Endothelial cell of umbilical vein (primary cell): ENCODE measurements around the gene ASB8. TPM values are rescaled to one million over a fixed set of nuclear protein-coding genes. Genes with fewer than 3 reads are reported as not detected.

ENCODE experiments used
- BruUV-seq: library from RNA; stranded (reverse); fragments of 400-500 nt; replicated peaks from 2 replicates; lab custom pipeline; 2021; lab: Mats Ljungman, UMichigan
- CTCF ChIA-PET: fragments of 300-600, 350-600 bp; sonication (Branson Sonifier 250); formaldehyde crosslinking; loops from one replicate; lab custom pipeline; 2021; ENCODE audit warnings: antibody characterized with exemption, inconsistent platforms; lab: Charles Lee
- POLR2A ChIA-PET: fragments of 300-600, 350-600 bp; sonication (Branson Sonifier 250); formaldehyde crosslinking; loops from one replicate; lab custom pipeline; 2021; ENCODE audit warnings: antibody characterized with exemption, inconsistent platforms; lab: Charles Lee
- DNase-seq: peaks from one replicate; pipeline ENCODE4 v3.0.0-alpha.2; 2011; ENCODE audit warnings: low read depth, low spot score
- FAIRE-seq: peaks from 2 replicates; lab custom pipeline; 2011; peaks lifted over from hg19 to GRCh38; lab: Jason Lieb, UNC
- H2AFZ ChIP-seq: 2 replicates; pipeline ENCODE4 v1.6.0; 2012; ENCODE audit warnings: low read depth, low read length, control low read depth, inconsistent platforms
- H3K27ac ChIP-seq: 2 replicates; pipeline ENCODE4 v1.5.1; 2011; ENCODE audit warnings: low read depth, mild to moderate bottlenecking, control low read depth, low read length, moderate library complexity; ENCODE audit not compliant: insufficient read depth
- H3K27me3 ChIP-seq, 2 experiments: 2 replicates each; pipeline versions ENCODE4 v1.6.0 to v1.6.1; 2011; ENCODE audit warnings: low read length in 2 of 2, mixed read lengths in 1 of 2; ENCODE audit not compliant: control insufficient read depth in 2 of 2, insufficient read depth in 2 of 2
- H3K36me3 ChIP-seq, 2 experiments: 2 replicates in 1 of 2; 3 replicates in 1 of 2; pipeline ENCODE4 v1.5.1; 2011; ENCODE audit warnings: low read length in 2 of 2, mild to moderate bottlenecking in 1 of 2, moderate library complexity in 1 of 2; ENCODE audit not compliant: control insufficient read depth in 2 of 2, insufficient read depth in 2 of 2; ENCODE audit errors: extremely low read depth in 1 of 2
- H3K4me1 ChIP-seq: 3 replicates; pipeline ENCODE4 v1.5.1; 2011; ENCODE audit warnings: mild to moderate bottlenecking, low read length; ENCODE audit not compliant: control insufficient read depth, insufficient read depth; ENCODE audit errors: extremely low read depth
- H3K4me2 ChIP-seq: 2 replicates; pipeline ENCODE4 v1.6.1; 2011; ENCODE audit warnings: low read length, control low read depth, mixed read lengths; ENCODE audit not compliant: insufficient read depth
- H3K4me3 ChIP-seq, 3 experiments: fragments of 200-600 bp in 1 of 3; sonication (generic), shearing (Covaris generic) in 1 of 3; replicated peaks in 1 of 3; 2 replicates each; pipeline ENCODE4 v1.5.1; 2011 to 2016; ENCODE audit warnings: control low read depth in 3 of 3, low read length in 3 of 3, mild to moderate bottlenecking in 2 of 3, inconsistent platforms in 1 of 3, low read depth in 1 of 3, moderate library complexity in 1 of 3; ENCODE audit not compliant: insufficient read depth in 1 of 3
- H3K79me2 ChIP-seq: 2 replicates; pipeline ENCODE4 v1.6.0; 2012; ENCODE audit warnings: low read length, inconsistent platforms; ENCODE audit not compliant: control insufficient read depth, insufficient read depth
- H3K9ac ChIP-seq: replicated peaks from 2 replicates; pipeline ENCODE3; 2011; ENCODE audit warnings: low read length, control low read depth; ENCODE audit not compliant: insufficient read depth; ENCODE audit errors: extremely low read depth
- H3K9me1 ChIP-seq: replicated peaks from 3 replicates; pipeline ENCODE4 v1.6.0; 2011; ENCODE audit warnings: mild to moderate bottlenecking, low read length; ENCODE audit not compliant: control insufficient read depth, insufficient read depth; ENCODE audit errors: extremely low read depth
- H3K9me3 ChIP-seq: replicated peaks from 2 replicates; pipeline ENCODE4 v1.5.1; 2012; ENCODE audit warnings: low read length, inconsistent platforms; ENCODE audit not compliant: control insufficient read depth, insufficient read depth
- H4K20me1 ChIP-seq: replicated peaks from 2 replicates; pipeline ENCODE3; 2011; ENCODE audit warnings: mild to moderate bottlenecking, low read length; ENCODE audit not compliant: control insufficient read depth, insufficient read depth; ENCODE audit errors: extremely low read depth
- CTCF ChIP-seq, 2 donors: IDR thresholded peaks; 1 replicate in 1 of 2; 2 replicates in 1 of 2; pipeline ENCODE4 v1.5.1; 2011; ENCODE audit warnings: low read length in 2 of 2, mild to moderate bottlenecking in 2 of 2, moderate library complexity in 2 of 2, control low read depth in 1 of 2, inconsistent platforms in 1 of 2, low read depth in 1 of 2; ENCODE audit not compliant: insufficient read depth in 1 of 2; ENCODE audit errors: extremely low read depth in 1 of 2
- EZH2 ChIP-seq: IDR thresholded peaks from 2 replicates; pipeline ENCODE4 v1.6.1; 2012; ENCODE audit warnings: borderline replicate concordance, low read depth, mild to moderate bottlenecking, moderate library complexity, low read length, inconsistent platforms; ENCODE audit not compliant: severe bottlenecking
- FOS ChIP-seq: IDR thresholded peaks from 2 replicates; pipeline ENCODE4 v1.6.1; 2011; ENCODE audit warnings: mild to moderate bottlenecking, low read length, moderate library complexity, borderline replicate concordance; ENCODE audit not compliant: insufficient read depth
- GATA2 ChIP-seq: IDR thresholded peaks from 2 replicates; pipeline ENCODE4 v1.7.0; 2011; ENCODE audit warnings: low read depth, mild to moderate bottlenecking, moderate library complexity, mixed read lengths, low read length; ENCODE audit not compliant: insufficient read length, insufficient read depth
- JUN ChIP-seq: IDR thresholded peaks from 2 replicates; pipeline ENCODE4 v1.6.1; 2011; ENCODE audit warnings: borderline replicate concordance, low read depth; ENCODE audit not compliant: insufficient read length, insufficient read depth
- MYC ChIP-seq: IDR thresholded peaks from one replicate; pipeline ENCODE4 v1.6.1; 2011; ENCODE audit warnings: mild to moderate bottlenecking, low read depth, low read length
- POLR2A ChIP-seq: IDR thresholded peaks from 2 replicates; pipeline ENCODE4 v1.6.1; 2012; ENCODE audit warnings: low read depth, mild to moderate bottlenecking, control low read depth, low read length
- POLR2AphosphoS5 ChIP-seq: IDR thresholded peaks from 2 replicates; pipeline ENCODE4 v1.6.1; 2012; ENCODE audit warnings: low read depth, mild to moderate bottlenecking, control low read depth, low read length, moderate library complexity; ENCODE audit not compliant: insufficient read depth
- dilution Hi-C: fragments of 300-500 bp; cut with MboI; formaldehyde crosslinking; loops from one replicate; pipeline ENCODE4 v1.15.0; 2019; ENCODE audit warnings: low sequenced_read_pairs; ENCODE audit not compliant: extremely low pct_ligation_motif_present
- intact Hi-C: fragments of 100-400 bp; cut with micrococcal nuclease; formaldehyde crosslinking; loops from one replicate; pipeline ENCODE4 v1.10.0; 2022
- polyA plus RNA-seq, 4 experiments: library from polyadenylated mRNA; depleted of rRNA in 3 of 4; stranded (reverse) in 3 of 4; unstranded in 1 of 4; fragments of >200 nt; gene quantifications; 2 replicates each; pipeline versions ENCODE4 v1.2.1 to v1.2.3, GENCODE V29; 2011 to 2012; ENCODE audit warnings: missing spikeins in 1 of 4
- total RNA-seq: library from RNA; stranded (reverse); gene quantifications from 2 replicates; pipeline ENCODE4 v1.2.3, GENCODE V29; 2021
- TF ChIP-seq, protein P1 (sequence below): IDR thresholded peaks from 2 replicates; pipeline ENCODE4 v1.6.1; 2011; ENCODE audit not compliant: insufficient read depth, insufficient read length

Gene ASB8
- total and polyA plus RNA-seq, 2 donors (not counting 3 experiments of a cell fraction or from before 2014, with no cell fraction given), result 14.9 to 29.7 TPM

- CTCF ChIA-PET, result interaction anchor here (1.0 to 3.5 kb wide), 10 partner anchors 9 to 420 kb away, joined by 3 to 19 read pairs (median 12); partner anchors contain the start of genes ASB8, CCDC184, TMEM106C and VDR
- DNase-seq (no peak), FAIRE-seq (no peak)
- Histone ChIP-seq H2AFZ (peak overlapping the region; percentile 86), H3K27ac (peak overlapping the region; percentile 67), H3K9me1 (no peaks in the 10 kb centered on the region), H3K4me3 (peak overlapping the region; percentile 19 to 71 (median 44)), H4K20me1 (no peaks in the 10 kb centered on the region), H3K27me3 (peaks cover 0 to 14% of the 10 kb centered on the region in 2 experiments), H3K4me2 (peak overlapping the region; percentile 99), H3K9ac (peak overlapping the region; percentile 89), H3K36me3 (no peaks in the 10 kb centered on the region), H3K4me1 (peaks cover 10% of the 10 kb centered on the region), H3K79me2 (no peaks in the 10 kb centered on the region), H3K9me3 (no peaks in the 10 kb centered on the region)
- BruUV-seq, result no TSS peak
- dilution Hi-C loops, result no loop called here
- POLR2A ChIA-PET, result no interaction called here
- TF ChIP-seq, protein P1, sequence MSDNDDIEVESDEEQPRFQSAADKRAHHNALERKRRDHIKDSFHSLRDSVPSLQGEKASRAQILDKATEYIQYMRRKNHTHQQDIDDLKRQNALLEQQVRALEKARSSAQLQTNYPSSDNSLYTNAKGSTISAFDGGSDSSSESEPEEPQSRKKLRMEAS, result no peak
- TF ChIP-seq MYC (no peak), FOS (no peak), EZH2 (no peak), POLR2AphosphoS5 (no peak), JUN (no peak), GATA2 (no peak), POLR2A (no peak), CTCF (IDR thresholded peaks at IDR 0.05; ENCODE audit: extremely low read depth in 1 of 2, insufficient read depth in 1 of 2, low read depth in 1 of 2, low read length in 2 of 2) (no peak)
- intact Hi-C loops, result loop anchor here (1.0 to 10.0 kb wide), 4 partner anchors 15 to 256 kb away; partner anchors contain the start of genes CCDC184 and COL2A1
Measured at GRCh38 chr12:48198672-48198971, 41.3 kb upstream of the ASB8 start.
